Ovary (tissue), 9 donors: ENCODE results near the gene MFNG. TPM values are rescaled to one million over a fixed set of nuclear protein-coding genes. Genes with fewer than 3 reads are reported as not detected.
"Not testable (repeated sequence)": the region's sequence is repeated elsewhere in the genome, so short reads cannot be mapped to it uniquely, and the experiment has no call there.

Experiments used
- DNase-seq, 5 donors: peaks; one replicate each; pipeline ENCODE4 v3.0.0-alpha.2; 2019 to 2020
- H3K27ac ChIP-seq, 2 donors: fragments of 200-600 bp; one replicate each; pipeline versions ENCODE4 v1.5.1 to v1.8.0; 2019 to 2022
- H3K27me3 ChIP-seq: fragments of 200-600 bp; one replicate; pipeline ENCODE4 v1.8.0; 2022
- H3K36me3 ChIP-seq: fragments of 200-600 bp; sonication (generic); one replicate; pipeline ENCODE4 v1.5.1; 2019
- H3K4me1 ChIP-seq: one replicate; pipeline ENCODE4 v1.8.1; 2013; ENCODE audit warnings: mild to moderate bottlenecking, moderate library complexity; ENCODE audit not compliant: insufficient read depth
- H3K4me3 ChIP-seq: fragments of 200-600 bp; sonication (generic); one replicate; pipeline ENCODE4 v1.5.1; 2017
- H3K9me3 ChIP-seq, 2 donors: fragments of 200-600 bp in 1 of 2; sonication (generic) in 1 of 2; one replicate each; pipeline versions ENCODE4 v1.5.1 to v1.8.1; 2013 to 2019; ENCODE audit warnings: mild to moderate bottlenecking in 1 of 2, moderate library complexity in 1 of 2
- CTCF ChIP-seq, 3 donors: fragments of 450-650 bp in 2 of 3; fragments of 200-600 bp in 1 of 3; IDR thresholded peaks; one replicate each; pipeline versions ENCODE4 v1.5.1 to v1.8.0; 2016 to 2022; ENCODE audit warnings: antibody characterized with exemption in 3 of 3, mild to moderate bottlenecking in 1 of 3
- EP300 ChIP-seq: sonication (generic); formaldehyde crosslinking; IDR thresholded peaks from one replicate; pipeline ENCODE4 v1.6.1; 2017; ENCODE audit warnings: antibody characterized with exemption
- POLR2A ChIP-seq: fragments of 450-650 bp; IDR thresholded peaks from one replicate; pipeline ENCODE4 v1.6.1; 2017; ENCODE audit warnings: antibody characterized with exemption, mild to moderate bottlenecking, moderate library complexity
- WGBS, 3 donors: extraction: QIAGEN DNeasy Blood & Tissue Kit in 1 of 3; methylation state at CpG; one replicate each; pipeline versions ENCODE4 v1.1.5 to v1.1.7; 2013 to 2017; 5-methylcytosine and 5-hydroxymethylcytosine counted together
- intact Hi-C, 4 donors: fragments of 100-400 bp; cut with DNase I; formaldehyde crosslinking; loops; one replicate each; pipeline versions ENCODE4 v1.11.0 to v1.15.1; 2022 to 2023
- polyA plus RNA-seq, 2 donors: library from polyadenylated mRNA; stranded (reverse); fragments of 200-250 nt in 1 of 2; fragments of 350-450 nt in 1 of 2; fragmentation: Illumina TruSeq in 1 of 2; extraction: RNeasy Lipid Tissue Mini Kit (QIAGEN cat#74804) in 1 of 2; gene quantifications; one replicate each; pipeline ENCODE4 v1.2.3, GENCODE V29; 2013 to 2014
- total RNA-seq, 7 donors: library from RNA; depleted of rRNA in 2 of 7; stranded (reverse); fragments of >200 nt in 2 of 7; fragmentation: NEBNext Ultra II Directional in 3 of 7; extraction: Animal tissue kit (Norgen Biotek cat#: 25700) in 3 of 7; gene quantifications; one replicate each; pipeline versions ENCODE4 v1.1.0 to v1.2.4, GENCODE V29; 2016 to 2023
- donor health status: DM: no; HTN: no; CAD: no; lungs with moderate emphysema.
- donor health status: DM: no; HTN: no; CAD: no.
- donor health status: Bipolar disorder and iron deficiency.
- donor health status: DM: yes; HTN: yes; CAD: no.
- donor health status: DM: no; HTN: no; CAD: no.
- donor health status: DM: yes; HTN: yes; CAD: no.

The MFNG gene
- total and polyA plus RNA-seq, 9 donors, result 4.4 to 11.1 (median 7.1) TPM

- Histone ChIP-seq H3K27me3 (no peaks in the 10 kb centered on the region), H3K36me3 (no peaks in the 10 kb centered on the region), H3K9me3 (no peaks in the 10 kb centered on the region), H3K4me1 (no peaks in the 10 kb centered on the region), H3K4me3 (no peak overlapping the region), H3K27ac (no peak overlapping the region)
- DNase-seq, result no peak
- WGBS, 3 donors, result 62 to 68% (median 64%) methylated on average over 8 of the region's 8 CpGs
- TF ChIP-seq CTCF (IDR thresholded peaks at IDR 0.05), result no peak
- TF ChIP-seq EP300, result no peak
- TF ChIP-seq POLR2A, result no peak
- intact Hi-C loops, result no loop called here
Measured at GRCh38 chr22:37473437-37473946, 12.7 kb downstream of the MFNG start.

GRCh38 chr22:37472418-37473006 is 13.7 kb downstream of the MFNG start:
- no peaks in the 10 kb centered on the region for H3K9me3 ChIP-seq
- TF ChIP-seq EP300, result no peak
- TF ChIP-seq POLR2A, result no peak
- no peak for TF ChIP-seq CTCF (IDR thresholded peaks at IDR 0.05)
- intact Hi-C loops, result no loop called here
- WGBS, 3 donors, result 18 to 23% (median 22%) methylated on average over 8 of the region's 8 CpGs
- H3K4me1 ChIP-seq, result no peaks in the 10 kb centered on the region
- no peak for DNase-seq
- no peak overlapping the region for H3K4me3 ChIP-seq
- H3K27ac ChIP-seq, result no peak overlapping the region
- H3K27me3 ChIP-seq, result no peaks in the 10 kb centered on the region
- no peaks in the 10 kb centered on the region for H3K36me3 ChIP-seq

GRCh38 chr22:37471727-37472417 is 14.3 kb downstream of the MFNG start:
- no peaks in the 10 kb centered on the region for H3K4me1 ChIP-seq
- DNase-seq, result no peak
- no peak overlapping the region for H3K27ac ChIP-seq
- no peaks in the 10 kb centered on the region for H3K36me3 ChIP-seq
- no peak overlapping the region for H3K4me3 ChIP-seq
- H3K27me3 ChIP-seq, result no peaks in the 10 kb centered on the region
- 69 to 77% (median 75%) methylated on average over 9 of the region's 9 CpGs for WGBS, 3 donors
- intact Hi-C loops, result no loop called here
- no peaks in the 10 kb centered on the region for H3K9me3 ChIP-seq
- TF ChIP-seq EP300, result no peak
- no peak for TF ChIP-seq CTCF (IDR thresholded peaks at IDR 0.05)
- TF ChIP-seq POLR2A, result no peak

- H3K27ac ChIP-seq, result no peak overlapping the region
- H3K9me3 ChIP-seq, result no peaks in the 10 kb centered on the region
- TF ChIP-seq POLR2A, result no peak
- H3K4me3 ChIP-seq, result no peak overlapping the region
- WGBS, 3 donors, result 44 to 49% (median 49%) methylated on average over 5 of the region's 5 CpGs
- H3K27me3 ChIP-seq, result no peaks in the 10 kb centered on the region
- intact Hi-C loops, result no loop called here
- no peaks in the 10 kb centered on the region for H3K4me1 ChIP-seq
- no peaks in the 10 kb centered on the region for H3K36me3 ChIP-seq
- DNase-seq, result no peak
Measured at GRCh38 chr22:37470087-37470445, 16.1 kb downstream of the MFNG start.

- Histone ChIP-seq H3K27ac (no peak overlapping the region), H3K4me3 (no peak overlapping the region), H3K27me3 (no peaks in the 10 kb centered on the region), H3K4me1 (no peaks in the 10 kb centered on the region), H3K9me3 (no peaks in the 10 kb centered on the region), H3K36me3 (no peaks in the 10 kb centered on the region)
- WGBS, 3 donors, result 74 to 79% (median 76%) methylated on average over 8 of the region's 8 CpGs
- TF ChIP-seq POLR2A (no peak), EP300 (no peak), CTCF (IDR thresholded peaks at IDR 0.05) (no peak)
- intact Hi-C loops, result no loop called here
- DNase-seq, result no peak
Measured at GRCh38 chr22:37469416-37470086, 16.6 kb downstream of the MFNG start.

GRCh38 chr22:37468201-37468695 is 17.9 kb downstream of the MFNG start:
- H3K27me3 ChIP-seq, intact Hi-C loops, H3K4me1 ChIP-seq, H3K36me3 ChIP-seq, DNase-seq, H3K27ac ChIP-seq, H3K4me3 ChIP-seq, H3K9me3 ChIP-seq: not testable (repeated sequence)
- WGBS, 3 donors, result 82 to 88% (median 85%) methylated on average over 14 of the region's 14 CpGs
